Hepatocyte (in vitro differentiated cells): Measurements from ENCODE around the gene ENAH. TPM values are rescaled to one million over a fixed set of nuclear protein-coding genes. Genes with fewer than 3 reads are reported as not detected.

Experiments used
- DNase-seq: peaks from one replicate; pipeline ENCODE4 v3.0.0-alpha.2; 2016; ENCODE audit warnings: low spot score
- H2AFZ ChIP-seq: fragments of 200-600 bp; sonication (generic); 2 replicates; pipeline ENCODE4 v1.6.0; 2016; ENCODE audit warnings: antibody characterized with exemption, mild to moderate bottlenecking
- H3K27ac ChIP-seq: fragments of 200-600 bp; sonication (generic); 2 replicates; pipeline ENCODE4 v1.5.1; 2016; ENCODE audit warnings: mild to moderate bottlenecking
- H3K27me3 ChIP-seq: fragments of 200-600 bp; sonication (generic); 2 replicates; pipeline ENCODE4 v1.6.1; 2016
- H3K36me3 ChIP-seq: fragments of 200-600 bp; sonication (generic); replicated peaks from 2 replicates; pipeline ENCODE4 v1.5.1; 2016; ENCODE audit warnings: low read depth; ENCODE audit not compliant: insufficient read depth
- H3K4me1 ChIP-seq: fragments of 200-600 bp; sonication (generic); 2 replicates; pipeline ENCODE4 v1.5.1; 2016; ENCODE audit warnings: mild to moderate bottlenecking, moderate library complexity; ENCODE audit not compliant: insufficient read depth
- H3K4me2 ChIP-seq: fragments of 200-600 bp; sonication (generic); 2 replicates; pipeline ENCODE4 v1.6.0; 2016
- H3K4me3 ChIP-seq: fragments of 200-600 bp; sonication (generic); 2 replicates; pipeline ENCODE4 v1.5.1; 2016; ENCODE audit warnings: mild to moderate bottlenecking
- H3K79me2 ChIP-seq: fragments of 200-600 bp; sonication (generic); 2 replicates; pipeline ENCODE4 v1.6.0; 2017; ENCODE audit warnings: mild to moderate bottlenecking
- H3K9me2 ChIP-seq: fragments of 200-600 bp; sonication (generic); replicated peaks from 2 replicates; pipeline ENCODE4 v1.6.0; 2017; ENCODE audit warnings: mild to moderate bottlenecking; ENCODE audit not compliant: insufficient read depth
- H3K9me3 ChIP-seq: fragments of 200-600 bp; sonication (generic); 2 replicates; pipeline ENCODE4 v1.5.1; 2016; ENCODE audit warnings: low read depth, mild to moderate bottlenecking
- H4K20me1 ChIP-seq: fragments of 200-600 bp; sonication (generic); 2 replicates; pipeline ENCODE4 v1.6.0; 2016; ENCODE audit warnings: mild to moderate bottlenecking; ENCODE audit not compliant: insufficient read depth, poor library complexity, severe bottlenecking
- EZH2 ChIP-seq: fragments of 200-600 bp; sonication (generic); IDR thresholded peaks from 2 replicates; pipeline ENCODE4 v1.6.1; 2016; ENCODE audit warnings: antibody characterized with exemption, mild to moderate bottlenecking, borderline replicate concordance
- EZH2phosphoT487 ChIP-seq: fragments of 200-600 bp; sonication (generic); IDR thresholded peaks from one replicate; pipeline ENCODE4 v1.6.1; 2018; ENCODE audit warnings: antibody characterized with exemption, mild to moderate bottlenecking, low read depth, moderate library complexity; ENCODE audit not compliant: unreplicated experiment, severe bottlenecking
- WGBS: methylation state at CpG from one replicate; pipeline ENCODE4 v1.1.6; 2016; ENCODE audit warnings: low lambda C conversion rate; ENCODE audit errors: missing lambda C conversion rate; 5-methylcytosine and 5-hydroxymethylcytosine counted together
- polyA plus RNA-seq: library from polyadenylated mRNA; unstranded; fragments of >200 nt; fragmentation: Nextera tagmentation; extraction: Ambion mirVana; gene quantifications from 2 replicates; pipeline ENCODE4 v1.2.1, GENCODE V29; 2016
- total RNA-seq: library from RNA; depleted of rRNA; stranded (reverse); fragments of >200 nt; gene quantifications from 2 replicates; pipeline ENCODE4 v1.2.3, GENCODE V29; 2014
- TF ChIP-seq, protein P1 (sequence below): fragments of 200-600 bp; sonication (generic); IDR thresholded peaks from 2 replicates; pipeline ENCODE4 v1.5.1; 2016; ENCODE audit warnings: antibody characterized with exemption, mild to moderate bottlenecking; ENCODE audit not compliant: poor library complexity

The ENAH gene
- total and polyA plus RNA-seq, 2 experiments from 2014 or later = 51.3 to 115 TPM

DNA sequence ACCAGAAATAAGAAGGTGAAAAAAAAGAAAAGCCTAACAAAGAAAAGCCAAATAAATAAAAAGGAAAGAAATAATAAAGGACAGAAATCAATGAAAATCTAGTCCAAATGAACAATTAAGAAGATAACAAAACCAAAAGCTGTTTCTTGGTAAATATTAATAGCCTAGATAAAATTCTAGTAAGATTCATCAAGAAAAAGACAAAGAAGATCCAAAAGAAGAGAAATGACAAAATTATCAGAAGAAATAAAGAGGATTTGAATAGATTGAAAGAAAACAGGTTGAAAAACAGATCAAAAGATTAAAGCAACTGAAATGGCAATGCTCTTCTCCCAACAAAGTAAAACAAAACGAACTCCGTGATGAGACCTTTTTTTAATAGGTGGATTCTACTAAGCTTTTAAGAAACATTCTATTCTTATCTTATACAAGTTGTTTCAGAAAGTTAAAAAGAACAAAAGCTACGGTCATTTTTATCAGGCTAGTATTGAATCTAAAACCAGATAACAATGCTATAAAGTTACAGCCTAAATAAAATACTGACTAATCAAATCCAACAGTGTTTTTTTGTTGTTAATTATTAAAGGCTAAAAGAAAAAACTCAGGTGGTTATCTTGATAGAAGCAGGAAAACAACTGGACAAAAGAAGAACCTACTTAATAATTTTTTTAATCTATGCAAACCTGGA lies 50.9 kb downstream of the ENAH start:
- H3K27ac ChIP-seq = peak overlapping the region; percentile 10
- H3K4me1 ChIP-seq = peaks cover 17% of the 10 kb centered on the region

GRCh38 chr1:225598847-225599246 lies 54.1 kb downstream of the ENAH start:
- peaks cover 9% of the 10 kb centered on the region for H3K4me1 ChIP-seq
- 96% methylated on average over 2 of the region's 2 CpGs for WGBS
- no peaks in the 10 kb centered on the region for H3K9me3 ChIP-seq
- H3K27ac ChIP-seq = no peak overlapping the region
- DNase-seq = no peak
- H2AFZ ChIP-seq = no peak overlapping the region
- no peaks in the 10 kb centered on the region for H3K9me2 ChIP-seq
- peaks cover 99% of the 10 kb centered on the region for H3K79me2 ChIP-seq
- TF ChIP-seq EZH2 (no peak), EZH2phosphoT487 (no peak)
- TF ChIP-seq, protein P1, sequence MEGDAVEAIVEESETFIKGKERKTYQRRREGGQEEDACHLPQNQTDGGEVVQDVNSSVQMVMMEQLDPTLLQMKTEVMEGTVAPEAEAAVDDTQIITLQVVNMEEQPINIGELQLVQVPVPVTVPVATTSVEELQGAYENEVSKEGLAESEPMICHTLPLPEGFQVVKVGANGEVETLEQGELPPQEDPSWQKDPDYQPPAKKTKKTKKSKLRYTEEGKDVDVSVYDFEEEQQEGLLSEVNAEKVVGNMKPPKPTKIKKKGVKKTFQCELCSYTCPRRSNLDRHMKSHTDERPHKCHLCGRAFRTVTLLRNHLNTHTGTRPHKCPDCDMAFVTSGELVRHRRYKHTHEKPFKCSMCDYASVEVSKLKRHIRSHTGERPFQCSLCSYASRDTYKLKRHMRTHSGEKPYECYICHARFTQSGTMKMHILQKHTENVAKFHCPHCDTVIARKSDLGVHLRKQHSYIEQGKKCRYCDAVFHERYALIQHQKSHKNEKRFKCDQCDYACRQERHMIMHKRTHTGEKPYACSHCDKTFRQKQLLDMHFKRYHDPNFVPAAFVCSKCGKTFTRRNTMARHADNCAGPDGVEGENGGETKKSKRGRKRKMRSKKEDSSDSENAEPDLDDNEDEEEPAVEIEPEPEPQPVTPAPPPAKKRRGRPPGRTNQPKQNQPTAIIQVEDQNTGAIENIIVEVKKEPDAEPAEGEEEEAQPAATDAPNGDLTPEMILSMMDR = no peak
- no peaks in the 10 kb centered on the region for H3K27me3 ChIP-seq
- peaks cover 15% of the 10 kb centered on the region for H4K20me1 ChIP-seq
- H3K4me3 ChIP-seq = no peak overlapping the region
- no peak overlapping the region for H3K4me2 ChIP-seq
- no peaks in the 10 kb centered on the region for H3K36me3 ChIP-seq

More for the DNA sequence above, 50.9 kb downstream of the ENAH start:
- H2AFZ ChIP-seq = no peak overlapping the region
- TF ChIP-seq, protein P1 = no peak
- TF ChIP-seq EZH2phosphoT487 (no peak), EZH2 (no peak)
- H3K27me3 ChIP-seq = no peaks in the 10 kb centered on the region
- peaks cover 6% of the 10 kb centered on the region for H4K20me1 ChIP-seq
- H3K9me3 ChIP-seq = no peaks in the 10 kb centered on the region
- H3K4me2 ChIP-seq = peak overlapping the region; percentile 40
- H3K79me2 ChIP-seq = peaks cover 99% of the 10 kb centered on the region
- H3K4me3 ChIP-seq = no peak overlapping the region
- H3K9me2 ChIP-seq = no peaks in the 10 kb centered on the region
- no peak for DNase-seq
- H3K36me3 ChIP-seq = no peaks in the 10 kb centered on the region
- 45% methylated on average over 3 of the region's 3 CpGs for WGBS

DNA sequence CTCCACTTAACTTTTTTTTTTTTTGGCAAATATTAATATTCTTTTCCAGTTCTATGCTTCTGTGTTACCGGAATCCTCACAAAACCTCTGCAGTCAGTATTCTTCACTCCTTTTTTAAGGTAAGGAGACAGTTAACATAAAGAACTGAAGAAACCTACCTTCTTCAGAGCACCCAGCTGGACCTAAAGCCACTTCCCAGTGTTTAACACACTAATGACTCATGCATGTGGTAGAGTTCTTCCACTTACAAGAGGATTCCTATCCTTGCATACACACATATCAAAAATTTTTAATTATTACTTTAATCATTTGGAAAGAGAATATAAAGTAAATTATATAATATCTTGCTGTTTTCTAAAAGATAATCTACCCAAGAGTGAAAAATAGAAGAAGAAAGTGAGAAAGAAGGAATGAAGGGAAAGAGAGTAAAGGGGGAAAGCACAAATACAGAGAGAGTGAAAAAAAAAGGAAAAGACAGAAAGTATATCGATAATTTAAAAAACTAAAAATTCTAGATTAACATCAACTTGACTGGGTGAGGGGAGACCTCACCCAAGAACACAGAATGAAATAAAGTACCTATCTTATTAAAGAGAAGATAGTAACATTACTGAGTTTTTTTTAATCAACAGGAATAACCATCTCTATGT lies 54.9 kb downstream of the ENAH start:
- no peak overlapping the region for H3K4me3 ChIP-seq
- H3K36me3 ChIP-seq = no peaks in the 10 kb centered on the region
- H3K4me1 ChIP-seq = peaks cover 2% of the 10 kb centered on the region
- no peaks in the 10 kb centered on the region for H3K9me3 ChIP-seq
- peaks cover 15% of the 10 kb centered on the region for H4K20me1 ChIP-seq
- TF ChIP-seq, protein P1 = no peak
- TF ChIP-seq EZH2phosphoT487 (no peak), EZH2 (no peak)
- H3K27me3 ChIP-seq = no peaks in the 10 kb centered on the region
- H3K27ac ChIP-seq = no peak overlapping the region
- no peaks in the 10 kb centered on the region for H3K9me2 ChIP-seq
- H3K4me2 ChIP-seq = no peak overlapping the region
- H3K79me2 ChIP-seq = peaks cover 100% of the 10 kb centered on the region
- no peak overlapping the region for H2AFZ ChIP-seq
- DNase-seq = no peak
- 96% methylated on average over 2 of the region's 2 CpGs for WGBS
